Esophagus muscularis mucosa (tissue), 4 donors: ENCODE results near the gene UBE2D3. TPM values are rescaled to one million over a fixed set of nuclear protein-coding genes. Genes with fewer than 3 reads are reported as not detected.
"Not testable (repeated sequence)": the region's sequence is repeated elsewhere in the genome, so short reads cannot be mapped to it uniquely, and the experiment has no call there.

Experiments used
- DNase-seq: peaks from one replicate; pipeline ENCODE4 v3.0.0-alpha.2; 2017; ENCODE audit errors: extremely low spot score
- H3K27ac ChIP-seq, 4 donors: fragments of 200-600 bp; sonication (generic); replicated peaks in 1 of 4; 1 replicate in 3 of 4; 2 replicates in 1 of 4; pipeline ENCODE4 v1.5.1; 2016 to 2019; ENCODE audit warnings: mild to moderate bottlenecking in 1 of 4
- H3K27me3 ChIP-seq, 4 donors: fragments of 200-600 bp; sonication (generic); one replicate each; pipeline versions ENCODE4 v1.5.1 to v1.6.0; 2016 to 2019
- H3K36me3 ChIP-seq, 4 donors: fragments of 200-600 bp; sonication (generic); one replicate each; pipeline ENCODE4 v1.5.1; 2016 to 2019
- H3K4me1 ChIP-seq, 4 donors: fragments of 200-600 bp; sonication (generic); one replicate each; pipeline ENCODE4 v1.5.1; 2016 to 2019
- H3K4me3 ChIP-seq, 4 donors: fragments of 200-600 bp; sonication (generic); 1 replicate in 2 of 4; 2 replicates in 2 of 4; pipeline ENCODE4 v1.5.1; 2016 to 2019; ENCODE audit warnings: mild to moderate bottlenecking in 4 of 4, moderate library complexity in 1 of 4
- H3K9me3 ChIP-seq, 4 donors: fragments of 200-600 bp; sonication (generic); 1 replicate in 3 of 4; 2 replicates in 1 of 4; pipeline ENCODE4 v1.5.1; 2016 to 2019
- CTCF ChIP-seq, 3 experiments: fragments of 200-600 bp in 2 of 3; fragments of 450-650 bp in 1 of 3; sonication (generic) in 2 of 3; IDR thresholded peaks; one replicate each; pipeline ENCODE4 v1.5.1; 2017 to 2019; ENCODE audit warnings: antibody characterized with exemption in 3 of 3, mild to moderate bottlenecking in 2 of 3, moderate library complexity in 1 of 3
- EP300 ChIP-seq: sonication (generic); formaldehyde crosslinking; IDR thresholded peaks from one replicate; pipeline ENCODE4 v1.6.1; 2017; ENCODE audit warnings: antibody characterized with exemption
- POLR2A ChIP-seq: fragments of 450-650 bp; IDR thresholded peaks from one replicate; pipeline ENCODE4 v1.6.1; 2017; ENCODE audit warnings: antibody characterized with exemption, moderate library complexity, mild to moderate bottlenecking, low read depth
- POLR2AphosphoS5 ChIP-seq, 2 donors: sonication (generic); formaldehyde crosslinking; IDR thresholded peaks; one replicate each; pipeline ENCODE4 v1.6.1; 2017; ENCODE audit warnings: antibody characterized with exemption in 2 of 2
- WGBS: methylation state at CpG from one replicate; pipeline ENCODE4 v1.1.5; 2018; 5-methylcytosine and 5-hydroxymethylcytosine counted together
- intact Hi-C: fragments of 100-400 bp; cut with DNase I; formaldehyde crosslinking; loops from one replicate; pipeline ENCODE4 v1.15.1; 2023
- total RNA-seq, 4 donors: library from RNA; depleted of rRNA; stranded (reverse); fragments of >200 nt; gene quantifications; one replicate each; pipeline versions ENCODE4 v1.1.0 to v1.2.1, GENCODE V29; 2016

The UBE2D3 gene
- total RNA-seq, 4 donors from 2014 or later = 332 to 438 (median 394) TPM

GRCh38 chr4:102823464-102823863, 3.9 kb downstream of the UBE2D3 start:
- Histone ChIP-seq H3K4me3 (peak overlapping the region; percentile 64 to 98 (median 90)), H3K27me3 (no peaks in the 10 kb centered on the region), H3K27ac (peak overlapping the region; percentile 94 to 100 (median 100)), H3K9me3 (no peaks in the 10 kb centered on the region), H3K36me3 (no peaks in the 10 kb centered on the region), H3K4me1 (peaks cover 56 to 65% (median 63%) of the 10 kb centered on the region in 4 donors)
- TF ChIP-seq POLR2AphosphoS5 (IDR thresholded peaks at IDR 0.05) (no peak), CTCF (IDR thresholded peaks at IDR 0.05) (no peak), POLR2A (no peak), EP300 (no peak)
- DNase-seq = no peak
- intact Hi-C loops = loop anchor here (10.0 kb wide), 1 partner anchor 199 kb away; no protein-coding TSS in a partner anchor
- WGBS = 16% methylated on average over 4 of the region's 4 CpGs

- Histone ChIP-seq H3K9me3 (no peaks in the 10 kb centered on the region), H3K4me1 (peaks cover 89 to 100% (median 96%) of the 10 kb centered on the region in 4 donors), H3K4me3 (peak overlapping the region in 3 of 4 donors; percentile 0 to 12 (median 2)), H3K36me3 (peaks cover 0 to 5% (median 0%) of the 10 kb centered on the region in 4 donors), H3K27ac (peak overlapping the region; percentile 7 to 52 (median 31)), H3K27me3 (no peaks in the 10 kb centered on the region)
- WGBS = 59% methylated on average over 8 of the region's 8 CpGs
- TF ChIP-seq POLR2AphosphoS5 (IDR thresholded peaks at IDR 0.05) = no peak
- TF ChIP-seq POLR2A = no peak
- no peak for TF ChIP-seq EP300
- no peak for TF ChIP-seq CTCF (IDR thresholded peaks at IDR 0.05)
- intact Hi-C loops = loop anchor here (10.0 kb wide), 1 partner anchor 195 kb away; no protein-coding TSS in a partner anchor
- DNase-seq = no peak
Measured at GRCh38 chr4:102819588-102820365, 7.6 kb downstream of the UBE2D3 start.

GRCh38 chr4:102819100-102819499, 8.3 kb downstream of the UBE2D3 start:
- DNase-seq, H3K9me3 ChIP-seq, intact Hi-C loops, H3K27me3 ChIP-seq, H3K36me3 ChIP-seq: not testable (repeated sequence)
- peak overlapping the region; percentile 7 to 52 (median 31) for H3K27ac ChIP-seq
- 86% methylated on average over 10 of the region's 10 CpGs for WGBS
- peaks cover 93 to 100% (median 97%) of the 10 kb centered on the region in 4 donors for H3K4me1 ChIP-seq
- H3K4me3 ChIP-seq = peak overlapping the region in 2 of 4 donors; percentile 0 to 12

- Histone ChIP-seq H3K4me3 (peak overlapping the region in 3 of 4 donors; percentile 1 to 8 (median 7)), H3K9me3 (no peaks in the 10 kb centered on the region), H3K36me3 (peaks cover 0 to 5% (median 0%) of the 10 kb centered on the region in 4 donors), H3K27me3 (no peaks in the 10 kb centered on the region), H3K4me1 (peaks cover 86 to 100% (median 97%) of the 10 kb centered on the region in 4 donors), H3K27ac (peak overlapping the region in 3 of 4 donors; percentile 7 to 35 (median 23))
- WGBS = 49% methylated on average over 9 of the region's 9 CpGs
- no peak for DNase-seq
- intact Hi-C loops = no loop called here
- no peak for TF ChIP-seq EP300
- TF ChIP-seq POLR2AphosphoS5 (IDR thresholded peaks at IDR 0.05) = no peak
- TF ChIP-seq POLR2A = no peak
- TF ChIP-seq CTCF (IDR thresholded peaks at IDR 0.05) = no peak
Measured at GRCh38 chr4:102817613-102818268, 9.6 kb downstream of the UBE2D3 start.

GRCh38 chr4:102817021-102817605, 10.2 kb downstream of the UBE2D3 start:
- peak overlapping the region in 1 of 4 donors; percentile 35 for H3K27ac ChIP-seq
- peak overlapping the region in 2 of 4 donors; percentile 1 to 7 for H3K4me3 ChIP-seq
- H3K9me3 ChIP-seq = no peaks in the 10 kb centered on the region
- 60% methylated on average over 3 of the region's 3 CpGs for WGBS
- intact Hi-C loops = no loop called here
- no peaks in the 10 kb centered on the region for H3K27me3 ChIP-seq
- TF ChIP-seq CTCF (IDR thresholded peaks at IDR 0.05) (no peak), EP300 (no peak), POLR2AphosphoS5 (IDR thresholded peaks at IDR 0.05) (no peak), POLR2A (no peak)
- no peak for DNase-seq
- H3K36me3 ChIP-seq = peaks cover 0 to 5% (median 0%) of the 10 kb centered on the region in 4 donors
- H3K4me1 ChIP-seq = peaks cover 86 to 100% (median 97%) of the 10 kb centered on the region in 4 donors
